K562 (cell line): ENCODE data around the gene VPS26A. TPM values are rescaled to one million over a fixed set of nuclear protein-coding genes. Genes with fewer than 3 reads are reported as not detected.

Experiments used
- AFF1 ChIP-seq, 2 experiments: fragments of 450-650 bp; IDR thresholded peaks; 2 replicates each; pipeline ENCODE4 v1.6.1; 2018; ENCODE audit warnings: mild to moderate bottlenecking in 2 of 2, low read depth in 1 of 2; ENCODE audit not compliant: partially characterized antibody in 2 of 2
- GABPA ChIP-seq: fragments of 200-800 bp; sonication (Bioruptor generic); conservative IDR thresholded peaks from 2 replicates; pipeline ENCODE4 v1.6.1; 2016; ENCODE audit warnings: low read depth, missing genetic modification characterization, missing compliant biosample characterization
- GATA2 ChIP-seq: sonication (generic); formaldehyde crosslinking; IDR thresholded peaks from 2 replicates; pipeline ENCODE4 v1.4.0; 2020; ENCODE audit warnings: mild to moderate bottlenecking, missing genetic modification reagents
- NCOR1 ChIP-seq: fragments of 450-650 bp; IDR thresholded peaks from 2 replicates; pipeline ENCODE4 v1.6.1; 2016; ENCODE audit warnings: mild to moderate bottlenecking, moderate library complexity
- NFYB ChIP-seq: IDR thresholded peaks from 2 replicates; pipeline ENCODE4 v1.6.1; 2011; ENCODE audit warnings: mild to moderate bottlenecking, moderate library complexity; ENCODE audit not compliant: insufficient read length; ENCODE audit errors: extremely low read depth
- THRAP3 ChIP-seq: fragments of 450-650 bp; IDR thresholded peaks from 2 replicates; pipeline ENCODE4 v1.6.1; 2016; ENCODE audit warnings: mild to moderate bottlenecking, inconsistent platforms, borderline replicate concordance
- ZNF592 ChIP-seq: fragments of 450-650 bp; IDR thresholded peaks from 2 replicates; pipeline ENCODE4 v1.6.1; 2017; ENCODE audit warnings: antibody characterized with exemption, mild to moderate bottlenecking
- polyA plus RNA-seq, 8 experiments: library from polyadenylated mRNA; depleted of rRNA in 4 of 8; stranded (reverse) in 5 of 8; unstranded in 3 of 8; fragments of >200 nt; fragmentation: Nextera tagmentation in 2 of 8; fragmentation: Illumina TruSeq in 1 of 8; extraction: Ambion mirVana in 2 of 8; extraction: Trizol in 1 of 8; gene quantifications; 2 replicates each; pipeline versions ENCODE4 v1.2.1 to v1.2.3, GENCODE V29; 2011 to 2014; ENCODE audit warnings: inconsistent platforms in 1 of 8, missing spikeins in 1 of 8
- total RNA-seq, 7 experiments: library from RNA; depleted of rRNA in 6 of 7; stranded (reverse); fragments of >200 nt in 6 of 7; fragmentation: Illumina TruSeq in 2 of 7; extraction: Trizol in 2 of 7; gene quantifications; 2 replicates each; pipeline versions ENCODE4 v1.2.1 to v1.2.3, GENCODE V29; 2011 to 2021; ENCODE audit warnings: low replicate concordance in 1 of 7

VPS26A gene
- total and polyA plus RNA-seq, 9 of the 15 experiments (the other 6 are each of a cell fraction or from before 2014, with no cell fraction given) = 47.1 to 137 (median 69.3) TPM

GRCh38 chr10:69092959-69093850 is 30.8 kb upstream of the VPS26A start (continued):
- TF ChIP-seq GATA2 (CRISPR knock-in tag) (no peak), GABPA (tag) (0 out of 2 replicates have a peak, but pooled peaks have one; percentile 34), NFYB (peak; percentile 29), AFF1 (IDR thresholded peaks at IDR 0.05; ENCODE audit: low read depth in 1 of 2, partially characterized antibody in 2 of 2) (no peak), NCOR1 (no peak; the same call in 1 of the 2 replicates), ZNF592 (peak; percentile 56; the same call in 1 of the 2 replicates), THRAP3 (peak; percentile 46; the same call in 1 of the 2 replicates)
